Vagina (tissue), 2 donors: ENCODE data around the gene FGF1.

Experiments used
- POLR2A ChIP-seq, 2 donors: fragments of 450-650 bp; IDR thresholded peaks; one replicate each; pipeline ENCODE4 v1.6.1; 2017; ENCODE audit warnings: antibody characterized with exemption in 2 of 2, mild to moderate bottlenecking in 2 of 2, moderate library complexity in 2 of 2
- POLR2AphosphoS5 ChIP-seq, 2 donors: sonication (generic); formaldehyde crosslinking; IDR thresholded peaks; one replicate each; pipeline ENCODE4 v1.9.0; 2017; ENCODE audit warnings: antibody characterized with exemption in 2 of 2, mild to moderate bottlenecking in 2 of 2, low read depth in 1 of 2; ENCODE audit not compliant: insufficient read depth in 1 of 2
- TF ChIP-seq, protein P1 (sequence below), 3 experiments: fragments of 450-650 bp in 2 of 3; fragments of 200-600 bp in 1 of 3; sonication (generic) in 1 of 3; IDR thresholded peaks; one replicate each; pipeline ENCODE4 v1.5.1; 2017 to 2019; ENCODE audit warnings: antibody characterized with exemption in 3 of 3, mild to moderate bottlenecking in 2 of 3, moderate library complexity in 2 of 3

DNA sequence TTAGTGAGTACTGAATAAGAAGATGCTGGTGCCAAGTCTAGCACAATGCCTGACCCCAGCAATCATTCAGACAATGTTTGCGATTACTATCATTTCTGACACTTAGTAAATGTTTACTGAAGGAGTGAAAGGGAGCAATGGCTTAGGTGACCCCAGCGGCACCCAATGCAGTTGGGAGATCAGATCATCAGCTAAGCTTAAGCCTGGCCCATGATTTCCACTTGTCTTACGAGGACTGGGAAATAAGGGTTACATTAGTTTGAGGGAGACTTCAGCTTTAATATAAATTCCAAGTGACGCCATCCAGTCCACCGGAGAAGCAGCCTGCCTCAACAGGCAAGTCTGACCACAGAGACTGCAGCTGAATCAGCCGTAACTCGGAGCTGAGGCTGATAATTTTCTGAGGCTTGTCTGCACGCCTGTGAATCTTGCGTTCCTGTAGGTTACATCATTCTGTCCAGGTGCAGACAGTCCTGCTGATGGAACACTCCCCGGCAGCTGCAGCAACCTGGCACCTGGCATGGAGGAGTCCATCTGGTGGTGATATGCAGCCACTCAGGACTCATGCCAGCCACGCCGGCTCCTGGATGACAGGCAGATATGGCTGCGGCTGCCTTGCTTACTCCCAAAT, 34.9 kb upstream of the FGF1 start:
- TF ChIP-seq, protein P1, sequence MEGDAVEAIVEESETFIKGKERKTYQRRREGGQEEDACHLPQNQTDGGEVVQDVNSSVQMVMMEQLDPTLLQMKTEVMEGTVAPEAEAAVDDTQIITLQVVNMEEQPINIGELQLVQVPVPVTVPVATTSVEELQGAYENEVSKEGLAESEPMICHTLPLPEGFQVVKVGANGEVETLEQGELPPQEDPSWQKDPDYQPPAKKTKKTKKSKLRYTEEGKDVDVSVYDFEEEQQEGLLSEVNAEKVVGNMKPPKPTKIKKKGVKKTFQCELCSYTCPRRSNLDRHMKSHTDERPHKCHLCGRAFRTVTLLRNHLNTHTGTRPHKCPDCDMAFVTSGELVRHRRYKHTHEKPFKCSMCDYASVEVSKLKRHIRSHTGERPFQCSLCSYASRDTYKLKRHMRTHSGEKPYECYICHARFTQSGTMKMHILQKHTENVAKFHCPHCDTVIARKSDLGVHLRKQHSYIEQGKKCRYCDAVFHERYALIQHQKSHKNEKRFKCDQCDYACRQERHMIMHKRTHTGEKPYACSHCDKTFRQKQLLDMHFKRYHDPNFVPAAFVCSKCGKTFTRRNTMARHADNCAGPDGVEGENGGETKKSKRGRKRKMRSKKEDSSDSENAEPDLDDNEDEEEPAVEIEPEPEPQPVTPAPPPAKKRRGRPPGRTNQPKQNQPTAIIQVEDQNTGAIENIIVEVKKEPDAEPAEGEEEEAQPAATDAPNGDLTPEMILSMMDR (IDR thresholded peaks at IDR 0.05) = no peak
- TF ChIP-seq POLR2AphosphoS5 (IDR thresholded peaks at IDR 0.05; ENCODE audit: insufficient read depth in 1 of 2, low read depth in 1 of 2) = no peak
- TF ChIP-seq POLR2A (IDR thresholded peaks at IDR 0.05) = no peak
